ENCODE data around the gene ZNF532. TPM values are rescaled to one million over a fixed set of nuclear protein-coding genes. Genes with fewer than 3 reads are reported as not detected.

ZNF532 gene
- total and polyA plus RNA-seq, 11 donors, result 16.0 to 84.4 (median 69.9) TPM

DNA sequence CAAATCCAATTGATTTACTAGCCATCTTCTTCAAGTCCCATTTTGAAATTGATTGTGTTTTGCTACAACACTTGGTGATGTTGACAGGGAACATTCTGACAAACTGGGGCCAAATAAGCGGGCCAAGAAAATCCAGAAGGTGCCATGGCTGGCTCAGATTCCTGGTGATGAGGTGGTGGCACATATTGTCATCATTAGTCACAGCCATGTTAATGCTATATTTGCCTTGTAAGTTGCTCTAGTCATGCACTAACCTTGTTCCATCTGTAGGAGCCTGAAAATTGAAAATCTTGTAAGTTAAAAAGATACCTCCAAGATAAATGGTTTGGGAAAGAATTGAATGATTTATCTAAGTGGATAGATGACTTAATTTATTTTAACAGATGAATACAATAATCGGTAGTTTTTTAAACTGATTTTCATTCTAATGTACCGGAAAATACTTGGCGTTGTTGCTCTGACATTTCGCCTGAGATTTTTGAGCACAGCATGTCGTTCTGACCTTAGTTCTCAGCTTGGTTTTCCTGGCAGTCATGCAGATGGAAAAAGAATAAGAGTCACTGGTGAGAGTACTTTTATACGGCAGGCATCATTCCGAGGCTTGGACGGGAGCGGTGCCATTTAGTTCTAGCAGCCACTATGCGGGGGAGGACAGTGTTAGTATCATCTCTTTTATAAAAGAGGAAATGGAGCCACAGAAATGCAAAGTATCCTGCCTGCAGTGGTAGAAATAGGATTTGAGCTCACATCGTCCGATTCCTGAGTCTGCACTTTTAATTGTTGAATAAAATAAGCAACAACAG, 133.9 kb downstream of the ZNF532 start:
- ATAC-seq (peak; percentile 87 to 89 (median 88)), DNase-seq (peak; percentile 70 to 80 (median 72))
- H3K4me1 ChIP-seq, result peaks cover 11 to 62% (median 46%) of the 10 kb centered on the region in 12 donors
- no peaks in the 10 kb centered on the region for H3K27me3 ChIP-seq
- H3K9me3 ChIP-seq, result no peaks in the 10 kb centered on the region
- TF ChIP-seq, protein P1, sequence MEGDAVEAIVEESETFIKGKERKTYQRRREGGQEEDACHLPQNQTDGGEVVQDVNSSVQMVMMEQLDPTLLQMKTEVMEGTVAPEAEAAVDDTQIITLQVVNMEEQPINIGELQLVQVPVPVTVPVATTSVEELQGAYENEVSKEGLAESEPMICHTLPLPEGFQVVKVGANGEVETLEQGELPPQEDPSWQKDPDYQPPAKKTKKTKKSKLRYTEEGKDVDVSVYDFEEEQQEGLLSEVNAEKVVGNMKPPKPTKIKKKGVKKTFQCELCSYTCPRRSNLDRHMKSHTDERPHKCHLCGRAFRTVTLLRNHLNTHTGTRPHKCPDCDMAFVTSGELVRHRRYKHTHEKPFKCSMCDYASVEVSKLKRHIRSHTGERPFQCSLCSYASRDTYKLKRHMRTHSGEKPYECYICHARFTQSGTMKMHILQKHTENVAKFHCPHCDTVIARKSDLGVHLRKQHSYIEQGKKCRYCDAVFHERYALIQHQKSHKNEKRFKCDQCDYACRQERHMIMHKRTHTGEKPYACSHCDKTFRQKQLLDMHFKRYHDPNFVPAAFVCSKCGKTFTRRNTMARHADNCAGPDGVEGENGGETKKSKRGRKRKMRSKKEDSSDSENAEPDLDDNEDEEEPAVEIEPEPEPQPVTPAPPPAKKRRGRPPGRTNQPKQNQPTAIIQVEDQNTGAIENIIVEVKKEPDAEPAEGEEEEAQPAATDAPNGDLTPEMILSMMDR (IDR thresholded peaks at IDR 0.05), result peak in 1 of 12 donors; percentile 20
- TF ChIP-seq POLR2A (IDR thresholded peaks at IDR 0.05), result peak in 1 of 2 donors; percentile 31
- H3K36me3 ChIP-seq, result no peaks in the 10 kb centered on the region
- 9 to 33% (median 12%) methylated on average over 13 of the region's 13 CpGs for WGBS, 4 donors
- peak overlapping the region; percentile 81 to 95 (median 88) for H3K27ac ChIP-seq
- peak overlapping the region in 8 of 12 donors; percentile 10 to 36 (median 26) for H3K4me3 ChIP-seq
- intact Hi-C loops (cut with DNase I), result loop anchor here in 5 of 10 donors (5.0 to 10.0 kb wide), 7 partner anchors 46 to 216 kb away; partner anchors contain the start of gene ZNF532 (in 4 of the 5)

DNA sequence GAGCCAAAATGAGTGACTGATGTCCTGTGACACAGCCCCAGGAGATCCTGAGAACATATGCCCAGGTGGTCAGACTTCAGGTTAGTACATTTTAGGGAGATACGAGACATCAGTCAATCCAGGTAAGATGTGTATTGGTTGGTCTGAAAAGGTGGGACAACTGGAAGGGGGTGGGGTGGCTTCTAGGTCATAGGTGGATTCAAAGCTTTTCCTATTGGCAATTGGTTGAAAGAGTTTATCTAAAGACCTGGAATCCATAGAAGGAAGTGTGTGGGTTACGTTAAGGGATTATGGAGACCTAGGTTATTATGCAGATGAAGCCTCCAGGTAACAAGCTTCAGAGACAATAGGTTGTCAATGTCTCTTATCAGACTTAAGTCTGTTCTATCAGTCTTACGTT, 136.5 kb downstream of the ZNF532 start:
- Histone ChIP-seq H3K4me1 (peaks cover 4 to 54% (median 44%) of the 10 kb centered on the region in 12 donors), H3K27me3 (no peaks in the 10 kb centered on the region), H3K27ac (peak overlapping the region in 1 of 12 donors; percentile 3), H3K9me3 (peaks cover 0 to under 1% (median 0%) of the 10 kb centered on the region in 12 donors), H3K4me3 (no peak overlapping the region), H3K36me3 (no peaks in the 10 kb centered on the region)
- intact Hi-C loops (cut with DNase I), result loop anchor here in 3 of 10 donors (5.0 to 10.0 kb wide), 2 partner anchors 36 to 54 kb away; no protein-coding TSS in a partner anchor
- TF ChIP-seq POLR2A (IDR thresholded peaks at IDR 0.05), result no peak
- TF ChIP-seq, protein P1 (IDR thresholded peaks at IDR 0.05), result no peak
- 93 to 99% (median 96%) methylated on average over 3 of the region's 3 CpGs for WGBS, 4 donors
- DNase-seq, result no peak
- no peak for ATAC-seq

DNA sequence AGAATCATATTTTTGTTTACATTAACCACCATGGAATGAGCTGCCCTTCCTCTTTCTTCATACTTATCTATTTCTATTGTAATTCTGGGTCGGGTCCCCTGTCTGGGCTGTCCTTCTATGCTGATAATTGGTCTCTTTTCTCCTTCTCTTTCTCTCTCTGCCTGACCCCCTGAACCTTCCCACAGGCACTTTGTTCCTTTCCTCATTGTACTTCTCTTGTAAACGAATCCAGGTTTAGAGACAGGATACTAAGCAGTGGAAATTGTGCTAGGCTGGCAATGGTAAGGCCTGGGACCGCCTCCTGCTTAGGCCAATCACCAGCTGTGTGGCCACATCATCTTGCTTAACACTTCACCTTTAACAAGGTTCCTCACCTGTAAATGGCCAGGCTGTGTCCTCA, 137.0 kb downstream of the ZNF532 start:
- ATAC-seq (no peak), DNase-seq (no peak)
- H3K9me3 ChIP-seq, result peaks cover 0 to 6% (median 0%) of the 10 kb centered on the region in 12 donors
- H3K4me1 ChIP-seq, result peaks cover 0 to 50% (median 39%) of the 10 kb centered on the region in 12 donors
- no peaks in the 10 kb centered on the region for H3K36me3 ChIP-seq
- H3K27me3 ChIP-seq, result no peaks in the 10 kb centered on the region
- no peak for TF ChIP-seq POLR2A (IDR thresholded peaks at IDR 0.05)
- TF ChIP-seq, protein P1 (IDR thresholded peaks at IDR 0.05), result no peak
- H3K27ac ChIP-seq, result peak overlapping the region in 1 of 12 donors; percentile 3
- 80 to 84% (median 83%) methylated on average over 3 of the region's 3 CpGs for WGBS, 4 donors
- intact Hi-C loops (cut with DNase I), result loop anchor here in 3 of 10 donors (5.0 to 10.0 kb wide), 2 partner anchors 36 to 53 kb away; no protein-coding TSS in a partner anchor
- no peak overlapping the region for H3K4me3 ChIP-seq

DNA sequence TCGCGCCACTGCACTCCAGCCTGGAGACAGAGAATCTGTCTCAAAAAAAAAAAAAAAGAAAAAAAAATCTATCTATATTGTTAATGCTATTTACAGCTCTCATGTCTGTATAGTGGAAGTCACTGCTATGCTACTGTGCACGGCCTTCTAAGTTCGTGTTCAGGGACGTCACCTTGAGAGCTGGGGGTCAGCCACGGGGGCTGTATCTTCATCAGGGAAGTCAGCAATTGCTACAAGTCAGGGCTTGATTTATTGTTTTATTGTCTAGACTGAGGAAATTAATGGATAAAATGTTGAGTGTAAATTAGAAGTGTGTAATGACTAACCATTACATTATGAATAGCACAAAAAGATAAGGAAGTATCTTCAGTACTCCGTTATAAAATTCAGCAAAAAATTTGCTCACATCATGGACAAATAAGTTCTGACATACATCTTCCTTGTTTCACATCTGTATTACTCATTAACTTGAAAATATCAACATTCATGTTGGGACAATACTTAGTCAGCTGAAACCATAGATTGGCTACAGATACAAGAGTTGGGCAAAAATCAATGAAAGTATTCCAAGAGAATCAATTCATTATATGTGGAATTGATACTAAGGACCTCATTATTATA, 138.4 kb downstream of the ZNF532 start:
- DNase-seq (no peak), ATAC-seq (no peak)
- H3K27me3 ChIP-seq, result no peaks in the 10 kb centered on the region
- H3K9me3 ChIP-seq, result peaks cover 0 to 9% (median 0%) of the 10 kb centered on the region in 12 donors
- peak overlapping the region in 3 of 12 donors; percentile 11 to 86 (median 82) for H3K27ac ChIP-seq
- TF ChIP-seq, protein P1 (IDR thresholded peaks at IDR 0.05), result no peak
- TF ChIP-seq POLR2A (IDR thresholded peaks at IDR 0.05), result no peak
- WGBS, 4 donors, result 62 to 71% (median 70%) methylated on average over 7 of the region's 7 CpGs
- H3K36me3 ChIP-seq, result no peaks in the 10 kb centered on the region
- intact Hi-C loops (cut with DNase I), result loop anchor here in 3 of 10 donors (5.0 to 10.0 kb wide), 2 partner anchors 34 to 52 kb away; no protein-coding TSS in a partner anchor
- no peak overlapping the region for H3K4me3 ChIP-seq
- H3K4me1 ChIP-seq, result peaks cover 0 to 48% (median 27%) of the 10 kb centered on the region in 12 donors

Data from heart left ventricle (tissue), 16 donors.